Skeletal muscle satellite cell (primary cell): ENCODE data around the gene RPL18.

Experiments
- H3K27me3 ChIP-seq: 2 replicates; pipeline ENCODE4 v1.7.0; 2013; ENCODE audit warnings: low read length; ENCODE audit not compliant: control insufficient read depth, insufficient read depth
- H3K36me3 ChIP-seq: 2 replicates; pipeline ENCODE4 v1.7.0; 2013; ENCODE audit warnings: mild to moderate bottlenecking, control low read depth, low read length; ENCODE audit not compliant: insufficient read depth
- H3K4me1 ChIP-seq: 2 replicates; pipeline ENCODE4 v1.7.0; 2013; ENCODE audit warnings: low read length; ENCODE audit not compliant: control insufficient read depth, insufficient read depth
- H3K4me2 ChIP-seq: 2 replicates; pipeline ENCODE4 v1.7.0; 2013; ENCODE audit warnings: mild to moderate bottlenecking, low read length
- H3K4me3 ChIP-seq: 2 replicates; pipeline ENCODE4 v1.7.0; 2013; ENCODE audit warnings: low read length
- H3K9ac ChIP-seq: 2 replicates; pipeline ENCODE4 v1.7.0; 2013; ENCODE audit warnings: mild to moderate bottlenecking, low read depth, low read length, moderate library complexity
- H3K9me3 ChIP-seq: replicated peaks from 2 replicates; pipeline ENCODE4 v1.7.0; 2013; ENCODE audit warnings: mild to moderate bottlenecking, control low read depth, low read length

The RPL18 gene

DNA sequence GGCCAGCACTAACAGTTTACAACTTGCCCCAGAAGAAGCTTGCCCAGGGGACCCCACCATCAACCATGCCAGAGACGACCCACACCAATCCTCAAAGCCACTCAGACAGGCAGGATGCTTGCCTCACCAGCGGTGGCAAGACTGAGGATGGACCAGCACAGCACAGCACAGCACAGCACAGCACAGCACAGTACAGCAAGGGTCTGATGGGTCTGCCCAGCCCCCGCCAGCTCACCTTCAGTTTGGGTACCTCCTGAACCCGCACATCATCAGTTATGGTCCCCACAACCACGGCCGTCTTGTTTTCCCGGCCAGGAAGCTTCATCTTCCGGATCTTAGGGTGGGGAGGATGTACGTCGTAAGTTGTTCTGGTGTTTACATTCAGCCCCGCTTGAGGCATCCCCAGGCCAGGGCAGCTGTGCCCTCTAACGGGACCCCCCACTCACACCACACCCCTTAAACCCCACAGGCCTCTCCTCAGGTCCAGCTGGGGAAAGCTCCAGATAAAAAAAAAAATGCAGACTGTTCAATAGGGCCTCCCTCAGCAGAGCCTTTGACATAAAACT lies 2.4 kb downstream of the RPL18 start:
- H3K4me3 ChIP-seq, result peak overlapping the region; percentile 89
- peak overlapping the region; percentile 99 for H3K9ac ChIP-seq
- no peaks in the 10 kb centered on the region for H3K9me3 ChIP-seq
- peak overlapping the region; percentile 93 for H3K4me2 ChIP-seq
- H3K27me3 ChIP-seq, result no peaks in the 10 kb centered on the region
- H3K36me3 ChIP-seq, result peaks cover 42% of the 10 kb centered on the region
- H3K4me1 ChIP-seq, result peaks cover 57% of the 10 kb centered on the region

- H3K4me1 ChIP-seq, result peaks cover 57% of the 10 kb centered on the region
- H3K36me3 ChIP-seq, result peaks cover 42% of the 10 kb centered on the region
- no peaks in the 10 kb centered on the region for H3K27me3 ChIP-seq
- peak overlapping the region; percentile 93 for H3K4me2 ChIP-seq
- peak overlapping the region; percentile 37 for H3K4me3 ChIP-seq
- H3K9ac ChIP-seq, result peak overlapping the region; percentile 99
- H3K9me3 ChIP-seq, result no peaks in the 10 kb centered on the region
These were observed 2.9 kb downstream of the RPL18 start for GRCh38 chr19:48616041-48616436.

DNA sequence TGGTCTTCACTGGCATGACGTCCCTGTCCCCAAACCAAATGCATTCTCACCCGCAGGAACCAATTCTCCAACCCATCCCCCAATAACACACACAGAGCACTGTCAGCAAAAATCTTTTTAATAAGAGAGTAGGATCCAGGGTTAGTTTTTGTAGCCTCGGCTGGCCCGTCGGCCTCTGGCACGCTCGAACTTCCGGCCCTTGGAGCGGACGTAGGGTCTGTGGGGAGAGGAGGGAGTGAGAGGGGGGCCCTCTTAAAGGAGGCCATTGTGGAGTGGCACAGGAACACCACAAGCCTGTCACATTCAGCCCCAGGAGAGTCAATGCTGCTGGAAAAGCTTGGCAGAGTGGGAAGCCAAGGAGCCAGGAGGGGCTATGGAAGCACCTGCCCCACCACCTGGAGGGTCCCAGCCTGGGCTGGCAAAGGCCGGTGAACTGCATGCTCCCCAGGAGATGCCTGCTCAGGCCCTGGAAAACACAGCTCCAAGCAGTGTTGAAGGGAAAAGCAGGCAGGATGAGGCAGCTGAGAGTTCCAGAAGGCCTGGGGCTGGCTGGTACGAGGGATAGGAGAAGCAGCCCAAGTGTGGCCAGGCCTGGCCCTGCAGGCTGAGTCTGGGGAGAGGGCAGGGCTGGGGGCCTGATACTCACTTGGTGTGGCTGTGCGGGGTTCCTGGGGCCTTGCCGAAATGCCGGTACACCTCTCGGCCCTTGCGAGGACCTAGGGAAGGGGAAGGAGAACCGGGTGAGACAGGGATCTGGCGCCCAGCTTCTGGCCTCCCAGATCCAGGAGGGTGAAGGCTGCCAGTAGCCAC lies 3.5 kb downstream of the RPL18 start:
- no peak overlapping the region for H3K4me3 ChIP-seq
- H3K36me3 ChIP-seq, result peaks cover 42% of the 10 kb centered on the region
- peak overlapping the region; percentile 99 for H3K9ac ChIP-seq
- no peaks in the 10 kb centered on the region for H3K9me3 ChIP-seq
- H3K4me2 ChIP-seq, result peak overlapping the region; percentile 93
- H3K4me1 ChIP-seq, result peaks cover 57% of the 10 kb centered on the region
- H3K27me3 ChIP-seq, result no peaks in the 10 kb centered on the region

DNA sequence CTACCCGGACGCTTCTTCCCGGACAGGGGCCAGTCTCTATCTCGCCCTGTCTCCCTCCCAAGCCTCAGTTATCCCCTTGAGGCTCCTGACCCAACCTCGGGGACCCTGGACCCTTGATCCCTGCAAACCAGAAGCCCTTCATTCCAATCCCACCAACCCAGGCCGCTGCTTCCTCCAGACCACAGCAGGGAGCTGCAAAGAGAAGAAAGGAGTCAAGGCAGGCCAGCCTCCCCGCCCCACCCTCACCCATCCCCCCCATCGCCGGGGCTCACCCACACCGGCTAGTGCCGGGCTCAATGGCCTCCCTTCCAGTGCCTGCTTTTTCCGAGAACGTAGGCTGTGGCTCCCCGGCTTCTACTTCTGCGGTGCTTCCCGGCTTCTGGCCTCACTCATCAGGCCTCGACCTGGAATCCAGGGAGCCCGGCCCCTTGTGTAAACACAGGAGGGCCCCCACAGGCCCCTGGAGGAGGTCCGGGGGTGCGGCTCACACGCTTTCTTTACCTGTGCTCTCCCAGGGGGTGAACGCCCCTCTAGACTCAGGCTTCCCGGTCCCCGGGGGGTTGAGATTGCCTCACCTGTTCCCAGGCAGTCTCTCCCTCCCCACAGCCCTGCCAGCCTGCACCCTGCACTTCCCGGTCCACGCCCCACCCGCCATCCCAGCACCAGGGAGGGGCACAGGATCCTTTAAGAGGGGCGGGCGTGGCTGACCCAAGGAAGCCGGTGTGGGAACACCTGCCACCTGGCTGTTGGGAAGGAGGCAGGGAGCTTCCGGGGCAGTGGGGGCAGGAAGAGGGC lies 4.3 kb downstream of the RPL18 start, which contains the start of gene FAM83E:
FAM83E (minus strand) TSS at position 641 of the 795 bp plus-strand sequence. CDS start 1,704 bp downstream, outside the sequence.
- no peaks in the 10 kb centered on the region for H3K9me3 ChIP-seq
- H3K9ac ChIP-seq, result peak within 1 kb of the TSS; percentile 99
- H3K27me3 ChIP-seq, result no peaks in the 10 kb centered on the region
- H3K4me3 ChIP-seq, result no peak within 1 kb of the TSS
- H3K36me3 ChIP-seq, result peaks cover 42% of the 10 kb centered on the region
- H3K4me2 ChIP-seq, result peak within 1 kb of the TSS; percentile 93
- peaks cover 53% of the 10 kb centered on the region for H3K4me1 ChIP-seq

GRCh38 chr19:48613852-48614435 lies 5.0 kb downstream of the RPL18 start:
- peak overlapping the region; percentile 23 for H3K4me2 ChIP-seq
- no peaks in the 10 kb centered on the region for H3K27me3 ChIP-seq
- no peak overlapping the region for H3K4me3 ChIP-seq
- H3K9ac ChIP-seq, result peak overlapping the region; percentile 25
- H3K9me3 ChIP-seq, result no peaks in the 10 kb centered on the region
- peaks cover 42% of the 10 kb centered on the region for H3K36me3 ChIP-seq
- H3K4me1 ChIP-seq, result peaks cover 53% of the 10 kb centered on the region

GRCh38 chr19:48613024-48613851 lies 5.7 kb downstream of the RPL18 start:
- H3K4me2 ChIP-seq, result peak overlapping the region; percentile 59
- no peaks in the 10 kb centered on the region for H3K27me3 ChIP-seq
- no peak overlapping the region for H3K4me3 ChIP-seq
- no peaks in the 10 kb centered on the region for H3K9me3 ChIP-seq
- H3K36me3 ChIP-seq, result peaks cover 41% of the 10 kb centered on the region
- H3K9ac ChIP-seq, result no peak overlapping the region
- H3K4me1 ChIP-seq, result peaks cover 53% of the 10 kb centered on the region

DNA sequence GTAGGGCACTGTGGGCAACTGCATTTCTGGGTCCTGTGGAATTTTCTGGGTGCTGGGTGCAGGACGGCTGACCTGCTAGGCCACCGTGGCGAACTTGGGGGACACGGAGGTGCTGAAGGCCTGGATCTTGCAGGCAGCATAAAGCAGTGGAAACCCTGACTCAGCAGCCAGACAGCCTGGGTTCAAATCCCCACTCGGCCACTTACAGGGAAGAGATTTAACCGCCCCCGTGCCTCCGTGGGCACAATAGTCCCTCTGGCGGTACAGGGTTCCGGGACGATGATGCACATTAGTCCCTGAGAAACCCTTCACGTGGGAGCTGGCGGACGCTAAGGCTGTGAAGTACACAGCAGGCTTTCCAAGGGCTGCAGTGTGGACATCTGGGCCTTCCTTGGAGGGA lies 7.1 kb downstream of the RPL18 start:
- Histone ChIP-seq H3K4me2 (no peak overlapping the region), H3K4me3 (no peak overlapping the region), H3K9ac (no peak overlapping the region), H3K27me3 (no peaks in the 10 kb centered on the region), H3K36me3 (peaks cover 28% of the 10 kb centered on the region), H3K4me1 (peaks cover 42% of the 10 kb centered on the region), H3K9me3 (no peaks in the 10 kb centered on the region)

- Histone ChIP-seq H3K9me3 (no peaks in the 10 kb centered on the region), H3K27me3 (no peaks in the 10 kb centered on the region), H3K36me3 (peaks cover 5% of the 10 kb centered on the region)
These were observed 9.3 kb downstream of the RPL18 start for GRCh38 chr19:48609571-48610108.

GRCh38 chr19:48608798-48609263 lies 10.1 kb downstream of the RPL18 start:
- Histone ChIP-seq H3K27me3 (no peaks in the 10 kb centered on the region), H3K9ac (no peak overlapping the region)

More at GRCh38 chr19:48609571-48610108, 9.3 kb downstream of the RPL18 start:
- no peak overlapping the region for H3K4me2 ChIP-seq
- no peak overlapping the region for H3K9ac ChIP-seq
- peaks cover 21% of the 10 kb centered on the region for H3K4me1 ChIP-seq
- no peak overlapping the region for H3K4me3 ChIP-seq

GRCh38 chr19:48607359-48607755 lies 11.6 kb downstream of the RPL18 start:
- no peaks in the 10 kb centered on the region for H3K27me3 ChIP-seq
- H3K4me3 ChIP-seq, result no peak overlapping the region
- no peak overlapping the region for H3K9ac ChIP-seq
- H3K9me3 ChIP-seq, result no peaks in the 10 kb centered on the region
- peaks cover 4% of the 10 kb centered on the region for H3K36me3 ChIP-seq
- no peaks in the 10 kb centered on the region for H3K4me1 ChIP-seq
- H3K4me2 ChIP-seq, result no peak overlapping the region

More at GRCh38 chr19:48608798-48609263, 10.1 kb downstream of the RPL18 start:
- Histone ChIP-seq H3K4me1 (peaks cover 12% of the 10 kb centered on the region), H3K4me3 (no peak overlapping the region), H3K9me3 (no peaks in the 10 kb centered on the region), H3K4me2 (peak overlapping the region; percentile 46), H3K36me3 (peaks cover 4% of the 10 kb centered on the region)
